ENCODE data around the gene PAX7.
"Not testable (repeated sequence)": the region's sequence is repeated elsewhere in the genome, so short reads cannot be mapped to it uniquely, and the experiment has no call there.

Gene PAX7

GRCh38 chr1:18764362-18764761 is 133.7 kb downstream of the PAX7 start:
- DNase-seq (ENCODE audit: low read depth in 2 of 2): no peak
- H3K4me3 ChIP-seq (replicated peaks in 1 of 2; ENCODE audit: low read depth in 2 of 2, low read length in 2 of 2): no peak overlapping the region
- TF ChIP-seq CTCF (IDR thresholded peaks at IDR 0.05; ENCODE audit: low read depth, low read length): no peak

GRCh38 chr1:18765725-18766124 is 135.1 kb downstream of the PAX7 start:
- DNase-seq (ENCODE audit: low read depth in 2 of 2): no peak
- no peak for TF ChIP-seq CTCF (IDR thresholded peaks at IDR 0.05; ENCODE audit: low read depth, low read length)
- no peak overlapping the region for H3K4me3 ChIP-seq (replicated peaks in 1 of 2; ENCODE audit: low read depth in 2 of 2, low read length in 2 of 2)

- no peak overlapping the region for H3K4me3 ChIP-seq (replicated peaks in 1 of 2; ENCODE audit: low read depth in 2 of 2, low read length in 2 of 2)
- no peak for TF ChIP-seq CTCF (IDR thresholded peaks at IDR 0.05; ENCODE audit: low read depth, low read length)
- no peak for DNase-seq (ENCODE audit: low read depth in 2 of 2)
These were observed 135.7 kb downstream of the PAX7 start for GRCh38 chr1:18766328-18766727.

- DNase-seq (ENCODE audit: low read depth in 2 of 2); H3K4me3 ChIP-seq (replicated peaks in 1 of 2; ENCODE audit: low read depth in 2 of 2, low read length in 2 of 2): not testable (repeated sequence)
These were observed 136.9 kb downstream of the PAX7 start for GRCh38 chr1:18767576-18767975.

GRCh38 chr1:18768086-18768485 is 137.4 kb downstream of the PAX7 start:
- no peak for DNase-seq (ENCODE audit: low read depth in 2 of 2)
- no peak overlapping the region for H3K4me3 ChIP-seq (replicated peaks in 1 of 2; ENCODE audit: low read depth in 2 of 2, low read length in 2 of 2)
- no peak for TF ChIP-seq CTCF (IDR thresholded peaks at IDR 0.05; ENCODE audit: low read depth, low read length)

GRCh38 chr1:18769140-18769539 is 138.5 kb downstream of the PAX7 start:
- no peak for TF ChIP-seq CTCF (IDR thresholded peaks at IDR 0.05; ENCODE audit: low read depth, low read length)
- H3K4me3 ChIP-seq (replicated peaks in 1 of 2; ENCODE audit: low read depth in 2 of 2, low read length in 2 of 2): no peak overlapping the region
- no peak for DNase-seq (ENCODE audit: low read depth in 2 of 2)

GRCh38 chr1:18770799-18771198 is 140.2 kb downstream of the PAX7 start:
- no peak for TF ChIP-seq CTCF (IDR thresholded peaks at IDR 0.05; ENCODE audit: low read depth, low read length)
- DNase-seq (ENCODE audit: low read depth in 2 of 2): no peak
- H3K4me3 ChIP-seq (replicated peaks in 1 of 2; ENCODE audit: low read depth in 2 of 2, low read length in 2 of 2): no peak overlapping the region

Measured in cardiac fibroblast (primary cell).